Lower leg skin (tissue), 3 donors: ENCODE measurements around the gene C20orf204.

Source experiments
- POLR2A ChIP-seq, 2 donors: fragments of 450-650 bp; IDR thresholded peaks; one replicate each; pipeline ENCODE4 v1.6.1; 2016 to 2017; ENCODE audit warnings: antibody characterized with exemption in 2 of 2, mild to moderate bottlenecking in 1 of 2, moderate library complexity in 1 of 2
- TF ChIP-seq, protein P1 (sequence below), 3 donors: fragments of 450-650 bp; IDR thresholded peaks; one replicate each; pipeline ENCODE4 v1.5.1; 2016; ENCODE audit warnings: antibody characterized with exemption in 3 of 3, mild to moderate bottlenecking in 3 of 3, moderate library complexity in 2 of 3

DNA sequence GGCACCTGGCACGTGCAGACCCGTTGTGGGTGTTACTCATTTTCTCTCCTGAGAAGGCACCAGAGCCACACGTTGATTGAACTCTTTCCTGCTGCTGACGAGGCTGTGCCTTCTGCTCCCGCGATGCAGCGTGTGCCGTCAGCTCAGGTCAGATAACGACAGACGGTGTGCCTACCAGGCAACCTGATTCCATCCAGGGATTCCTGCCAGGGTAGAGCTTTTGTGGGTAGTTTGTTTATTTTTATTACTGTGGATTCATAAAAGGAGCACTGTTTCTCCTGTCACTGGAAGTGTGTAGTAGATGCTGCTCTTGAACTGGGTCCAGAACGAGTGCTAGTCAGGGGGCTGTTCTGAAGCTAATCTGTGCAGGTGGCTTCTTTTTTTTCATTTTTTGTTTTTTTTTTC is 34.4 kb upstream of the C20orf204 start:
- TF ChIP-seq POLR2A (IDR thresholded peaks at IDR 0.05) = no peak
- TF ChIP-seq, protein P1, sequence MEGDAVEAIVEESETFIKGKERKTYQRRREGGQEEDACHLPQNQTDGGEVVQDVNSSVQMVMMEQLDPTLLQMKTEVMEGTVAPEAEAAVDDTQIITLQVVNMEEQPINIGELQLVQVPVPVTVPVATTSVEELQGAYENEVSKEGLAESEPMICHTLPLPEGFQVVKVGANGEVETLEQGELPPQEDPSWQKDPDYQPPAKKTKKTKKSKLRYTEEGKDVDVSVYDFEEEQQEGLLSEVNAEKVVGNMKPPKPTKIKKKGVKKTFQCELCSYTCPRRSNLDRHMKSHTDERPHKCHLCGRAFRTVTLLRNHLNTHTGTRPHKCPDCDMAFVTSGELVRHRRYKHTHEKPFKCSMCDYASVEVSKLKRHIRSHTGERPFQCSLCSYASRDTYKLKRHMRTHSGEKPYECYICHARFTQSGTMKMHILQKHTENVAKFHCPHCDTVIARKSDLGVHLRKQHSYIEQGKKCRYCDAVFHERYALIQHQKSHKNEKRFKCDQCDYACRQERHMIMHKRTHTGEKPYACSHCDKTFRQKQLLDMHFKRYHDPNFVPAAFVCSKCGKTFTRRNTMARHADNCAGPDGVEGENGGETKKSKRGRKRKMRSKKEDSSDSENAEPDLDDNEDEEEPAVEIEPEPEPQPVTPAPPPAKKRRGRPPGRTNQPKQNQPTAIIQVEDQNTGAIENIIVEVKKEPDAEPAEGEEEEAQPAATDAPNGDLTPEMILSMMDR (IDR thresholded peaks at IDR 0.05) = no peak
